NCI-H2196 (cell line): ENCODE results near the gene MSI2.

ENCODE experiments used
- DNase-seq: peaks from one replicate; lab custom pipeline; 2025; ENCODE audit not compliant: unreplicated experiment; lab: John Stamatoyannopoulos, UW

MSI2 gene

DNA sequence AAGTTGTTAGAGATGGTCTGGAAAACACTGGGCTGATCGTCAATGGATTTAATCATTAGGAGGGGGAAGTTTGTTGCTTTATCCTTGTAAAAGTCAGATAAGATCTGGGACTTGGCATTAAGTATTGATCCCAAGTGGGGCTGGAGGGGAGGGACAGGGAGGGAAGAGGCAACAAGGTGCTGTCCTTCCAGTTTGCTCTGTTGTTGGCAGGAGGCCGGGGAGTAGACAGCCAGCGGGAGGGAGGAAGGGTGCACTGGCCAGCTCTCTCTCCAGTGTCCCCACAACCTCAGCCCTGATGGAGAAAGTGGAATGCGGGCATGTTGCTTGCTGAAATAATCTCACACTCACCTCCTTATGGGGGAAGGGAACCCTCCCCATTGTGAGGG lies 278.5 kb downstream of the MSI2 start:
- DNase-seq: peak; percentile 29

DNA sequence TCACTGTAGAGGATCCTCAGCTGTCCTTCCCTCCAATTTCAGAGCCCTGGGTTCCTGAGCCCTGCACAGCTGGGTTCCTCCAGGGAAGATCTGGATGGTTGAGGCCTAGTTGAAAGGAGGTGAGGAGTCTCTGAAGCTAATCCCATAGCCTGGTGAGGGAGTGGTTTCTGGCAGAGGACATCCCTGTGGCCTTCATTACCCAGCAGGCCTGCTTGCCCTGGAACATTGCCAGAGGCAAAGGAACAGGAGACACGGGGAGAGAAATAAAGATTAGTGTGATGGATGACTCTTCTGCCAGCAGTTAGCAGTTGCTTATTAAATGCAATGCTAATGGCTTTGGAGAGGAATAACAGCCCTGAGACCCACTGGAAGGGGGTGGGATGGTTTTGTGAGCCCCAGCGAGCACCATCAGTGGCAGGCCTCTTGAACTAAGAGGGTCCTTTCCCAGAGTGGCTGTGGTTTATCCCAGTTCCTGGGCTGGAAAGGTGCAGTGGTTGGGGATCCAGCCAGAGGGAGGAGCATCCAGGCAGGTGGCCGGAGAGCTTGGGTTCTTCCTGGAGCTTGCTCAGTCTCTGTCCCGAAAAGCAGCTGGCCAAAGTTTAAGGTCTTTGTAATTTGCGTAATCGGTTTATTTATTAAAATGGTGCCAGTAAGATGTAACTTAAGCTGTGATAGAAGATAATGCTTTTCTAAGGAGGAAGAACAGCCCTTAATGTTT lies 279.1 kb downstream of the MSI2 start:
- DNase-seq: peak; percentile 83

DNA sequence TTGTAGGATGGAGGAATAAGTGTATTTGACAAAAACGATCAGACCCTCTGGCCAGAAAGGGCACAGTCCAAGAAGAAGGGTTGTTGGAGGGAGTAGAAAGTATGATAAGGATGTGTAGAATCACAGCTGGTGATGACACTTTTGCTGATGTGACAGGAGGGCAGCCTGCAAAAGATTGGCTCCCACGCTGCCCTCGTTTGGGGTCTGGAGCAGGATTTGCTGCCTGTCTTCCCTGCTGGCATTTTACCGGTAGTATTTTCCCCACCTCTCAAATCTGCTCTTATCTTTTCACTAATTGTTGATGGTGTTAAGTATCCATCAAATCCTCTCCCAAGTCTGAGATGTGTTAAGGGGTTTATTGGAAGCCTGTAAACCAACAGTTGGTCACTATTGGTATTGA lies 280.0 kb downstream of the MSI2 start:
- DNase-seq: no peak

DNA sequence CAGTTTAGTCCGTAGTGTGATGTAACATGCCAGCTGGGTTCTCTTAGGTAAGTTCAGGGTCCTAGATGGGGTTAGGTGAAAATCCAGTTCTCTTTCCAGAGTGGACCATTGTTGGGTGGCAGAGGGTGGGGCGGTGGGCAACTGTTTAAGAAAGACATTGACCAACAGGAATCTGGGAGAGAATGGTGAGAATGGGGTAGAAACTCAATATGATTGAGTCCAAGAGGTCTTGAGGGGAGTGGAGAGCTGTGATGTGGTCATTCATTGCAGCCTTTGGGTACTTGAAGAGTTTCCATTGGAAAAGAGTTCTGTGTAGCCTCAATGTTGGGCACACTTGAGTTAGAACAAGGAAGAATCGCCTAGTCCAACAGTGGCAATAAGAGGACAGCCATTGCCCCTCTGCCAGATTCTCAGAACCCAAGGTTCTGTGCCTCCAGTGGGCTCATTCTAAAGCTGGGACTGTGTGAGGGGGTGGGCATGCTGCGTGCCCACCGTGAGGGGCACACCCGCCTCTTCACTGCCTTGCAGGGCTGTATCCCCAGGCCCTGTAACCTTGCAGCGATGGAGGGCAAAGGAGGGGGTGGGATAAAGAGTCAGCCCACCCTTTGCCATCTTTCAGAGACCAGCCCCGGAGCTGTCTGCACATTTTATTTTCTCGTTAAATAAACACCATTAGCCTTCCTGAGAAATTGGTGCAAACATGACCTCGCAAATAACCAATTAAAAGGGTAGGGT lies 280.6 kb downstream of the MSI2 start:
- no peak for DNase-seq

DNA sequence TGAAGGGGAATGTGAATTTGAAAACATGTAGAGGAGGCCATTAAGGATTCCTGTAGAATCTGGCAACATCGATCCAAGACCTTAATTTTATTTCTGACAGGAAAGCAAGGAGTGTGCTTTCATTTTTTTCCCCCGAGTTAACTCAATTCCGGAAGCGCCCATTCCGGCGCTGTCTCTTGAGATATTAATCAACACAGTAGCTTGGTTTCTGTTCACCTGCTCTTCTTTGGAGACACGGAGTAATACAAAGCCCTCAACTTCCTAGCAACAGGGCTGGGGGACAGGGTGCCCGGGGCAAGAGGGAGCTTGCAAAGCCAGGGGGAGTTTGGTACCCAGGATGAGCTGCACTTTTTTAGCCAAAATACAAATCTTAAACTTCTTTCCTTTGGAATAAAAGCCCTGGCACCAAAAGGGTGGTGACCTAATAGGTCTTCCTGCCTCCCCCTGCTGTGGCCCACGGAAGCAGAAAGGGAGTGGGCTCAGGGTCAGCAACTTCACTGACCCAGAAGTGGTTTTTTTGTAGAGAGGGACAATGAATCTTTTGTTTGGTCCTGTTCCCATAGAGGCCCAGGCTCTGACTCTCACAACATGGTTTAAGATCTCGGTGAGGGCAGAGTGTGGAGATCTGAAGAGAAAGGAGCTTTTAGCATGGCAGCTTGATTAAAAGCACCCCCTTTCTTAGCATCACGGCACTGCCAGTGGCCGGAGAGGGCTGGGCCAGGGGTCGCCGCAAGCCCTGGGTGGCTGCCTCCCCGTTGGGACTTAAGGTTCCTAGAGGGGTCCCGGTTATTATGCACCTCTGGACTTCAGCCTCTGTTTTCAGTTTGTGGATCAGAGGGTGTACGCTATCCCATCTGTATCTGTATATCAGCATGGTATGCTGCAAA lies 281.4 kb downstream of the MSI2 start:
- no peak for DNase-seq

DNA sequence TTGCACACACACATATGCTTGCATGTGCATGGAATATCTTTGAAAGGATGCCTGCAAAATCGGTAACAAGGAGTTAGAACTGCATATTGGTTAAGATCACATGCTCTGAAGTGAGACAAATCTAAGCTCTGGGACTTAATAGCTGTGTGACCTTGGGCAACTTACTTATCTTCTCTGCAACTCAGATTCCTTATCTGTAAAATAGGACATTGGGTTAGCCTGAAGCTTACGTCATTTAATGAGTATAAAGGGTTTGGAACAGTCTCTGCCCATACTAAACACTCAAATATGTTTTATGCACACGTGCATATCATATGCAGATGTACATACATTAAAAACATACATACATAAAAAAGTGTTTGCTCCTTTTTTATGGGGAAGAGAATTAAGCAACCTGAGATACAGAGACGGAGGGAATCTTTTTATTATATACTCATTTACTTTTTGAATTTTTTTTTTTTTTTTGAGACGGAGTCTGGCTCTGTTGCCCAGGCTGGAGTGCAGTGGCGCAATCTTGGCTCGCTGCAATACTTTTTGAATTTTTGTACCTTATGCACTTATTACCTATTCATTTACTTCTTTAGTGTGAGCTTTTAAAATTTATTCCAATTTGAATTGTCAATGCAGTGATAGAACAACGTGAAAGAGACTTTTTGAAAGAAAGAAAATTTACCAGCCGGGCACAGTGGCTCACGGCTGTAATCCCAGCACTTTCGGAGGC lies 282.6 kb downstream of the MSI2 start:
- no peak for DNase-seq

DNA sequence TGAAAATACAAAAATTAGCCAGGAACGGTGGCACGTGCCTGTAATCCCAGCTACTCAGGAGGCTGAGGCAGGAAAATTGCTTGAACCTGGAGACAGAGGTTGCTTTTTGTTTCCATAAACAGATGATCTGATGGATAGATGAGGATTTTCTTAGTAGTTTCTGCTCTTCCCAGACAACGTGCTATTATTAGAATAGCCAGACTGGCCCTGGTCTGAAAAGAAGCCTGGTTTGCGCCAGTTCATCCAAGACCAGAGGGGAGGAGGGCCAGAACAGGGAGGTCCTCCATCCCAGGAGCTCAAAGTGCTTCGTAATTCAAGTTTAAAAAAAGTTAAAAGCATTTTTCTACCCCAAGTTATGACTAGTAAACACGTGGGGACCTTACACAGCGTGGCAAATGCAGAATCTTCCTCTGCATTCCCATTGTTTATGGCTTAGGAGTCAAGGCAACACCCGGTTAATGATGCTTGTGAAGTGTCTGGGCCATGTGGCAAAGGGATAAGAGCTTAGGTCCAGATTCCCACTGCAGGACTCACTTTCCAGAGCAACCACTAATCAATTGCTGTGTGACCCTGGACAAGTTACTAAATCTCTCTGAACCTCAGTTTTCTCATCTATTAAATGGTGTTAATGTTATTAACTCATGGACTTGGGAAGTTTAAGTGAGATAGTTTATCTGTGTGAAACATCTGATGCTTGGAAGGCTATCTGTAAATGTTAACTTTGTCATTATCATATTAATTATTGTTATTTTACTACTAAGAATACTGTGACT lies 283.4 kb downstream of the MSI2 start:
- no peak for DNase-seq

DNA sequence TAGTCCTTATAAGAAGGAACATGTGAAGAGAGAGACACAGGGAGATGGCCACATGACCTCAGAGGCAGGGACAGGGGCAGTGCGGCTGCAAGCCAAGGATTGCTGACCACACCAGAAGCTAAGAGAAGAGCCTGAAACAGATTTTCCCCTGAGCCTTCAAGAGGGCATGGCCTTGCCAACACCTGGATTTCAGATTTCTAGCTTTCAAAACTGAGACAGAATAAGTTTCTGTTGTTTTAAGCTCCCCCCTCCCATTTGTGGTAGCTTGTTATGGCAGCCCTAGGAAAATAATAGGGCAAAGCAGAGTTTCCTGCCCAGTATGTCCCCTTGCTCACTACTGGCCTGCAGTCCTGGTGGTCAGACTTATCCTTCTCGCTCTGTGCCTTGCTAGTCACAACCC lies 284.3 kb downstream of the MSI2 start:
- no peak for DNase-seq

DNA sequence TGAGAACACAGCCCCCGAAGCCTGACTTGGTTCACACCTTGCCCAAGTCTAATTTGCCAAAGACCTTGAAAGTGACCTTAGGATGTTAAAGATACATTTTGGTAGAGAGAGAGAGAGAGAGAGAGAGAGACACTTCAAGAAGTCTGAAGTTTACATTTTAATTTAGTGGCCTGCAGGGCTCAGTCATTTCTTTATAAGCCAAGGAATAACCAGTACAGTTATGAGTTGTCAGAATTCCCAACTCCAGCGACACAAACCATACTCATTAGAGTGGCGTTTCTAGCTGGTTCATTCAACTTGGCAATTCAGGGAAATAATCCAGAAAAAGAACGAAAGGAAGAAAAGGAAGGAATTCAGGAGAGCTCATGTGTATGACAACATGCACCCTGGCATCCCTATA lies 284.7 kb downstream of the MSI2 start:
- DNase-seq: no peak

DNA sequence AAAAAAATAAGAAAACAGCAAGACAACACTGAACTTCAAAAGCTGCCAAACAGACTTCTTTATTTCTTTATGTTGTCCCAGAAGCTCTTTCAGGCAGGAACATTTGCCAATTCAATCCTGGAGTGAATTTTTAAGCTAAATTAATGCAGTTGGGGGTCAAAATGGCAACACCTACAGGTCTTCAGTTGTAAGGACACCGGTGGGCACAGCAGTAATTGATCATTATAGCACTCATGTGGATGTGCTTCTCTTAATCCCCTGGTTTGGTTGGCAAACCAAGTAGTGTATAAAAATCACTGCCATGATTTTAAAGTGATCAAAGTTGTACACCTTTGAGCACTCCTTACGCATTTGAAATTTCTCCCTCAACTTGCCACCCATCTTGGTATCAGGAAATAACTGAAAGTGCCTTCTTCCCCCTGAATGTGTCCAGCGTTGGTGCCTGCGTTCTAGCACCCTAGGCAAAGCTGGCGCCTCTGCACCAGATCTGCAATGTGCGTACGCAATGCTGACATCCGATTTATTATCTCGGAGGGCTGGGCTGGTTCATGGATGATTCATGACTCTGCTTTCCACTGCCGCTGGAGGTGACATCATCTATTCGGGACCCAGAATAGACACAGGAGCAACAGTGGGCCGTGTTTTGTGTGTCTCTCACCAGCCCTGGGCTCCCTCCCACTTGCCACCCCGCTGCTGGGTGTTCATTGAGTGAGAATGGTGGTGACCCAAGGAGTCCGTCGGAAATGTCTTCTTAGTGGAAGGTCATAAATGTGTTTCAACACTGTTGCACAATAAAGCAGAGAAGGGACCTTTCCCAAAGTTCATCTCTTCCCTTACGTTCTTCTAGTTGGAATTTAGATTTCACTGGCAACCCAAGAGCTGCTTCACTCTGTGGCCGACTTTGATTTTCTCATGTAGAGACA lies 285.4 kb downstream of the MSI2 start:
- DNase-seq: no peak

DNA sequence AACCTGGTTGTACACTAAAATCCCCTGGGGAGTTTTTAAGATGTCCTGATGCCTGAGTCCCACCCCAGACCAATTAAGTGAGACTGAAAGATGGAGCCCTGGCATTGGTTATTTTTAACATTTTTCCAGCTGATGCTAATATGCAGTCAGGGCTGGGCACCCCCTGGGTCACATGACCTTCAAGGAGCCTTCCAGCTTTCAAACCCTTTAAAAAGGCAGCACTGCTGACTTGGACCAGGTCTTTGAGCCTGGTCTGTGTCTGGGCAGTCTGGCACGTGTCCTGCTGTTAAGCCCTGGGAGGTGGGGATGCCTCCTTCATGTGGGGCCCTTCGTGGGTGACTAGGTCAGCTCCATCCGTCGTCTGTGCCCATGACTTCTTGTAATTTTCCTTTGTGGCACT lies 286.2 kb downstream of the MSI2 start:
- DNase-seq: no peak

DNA sequence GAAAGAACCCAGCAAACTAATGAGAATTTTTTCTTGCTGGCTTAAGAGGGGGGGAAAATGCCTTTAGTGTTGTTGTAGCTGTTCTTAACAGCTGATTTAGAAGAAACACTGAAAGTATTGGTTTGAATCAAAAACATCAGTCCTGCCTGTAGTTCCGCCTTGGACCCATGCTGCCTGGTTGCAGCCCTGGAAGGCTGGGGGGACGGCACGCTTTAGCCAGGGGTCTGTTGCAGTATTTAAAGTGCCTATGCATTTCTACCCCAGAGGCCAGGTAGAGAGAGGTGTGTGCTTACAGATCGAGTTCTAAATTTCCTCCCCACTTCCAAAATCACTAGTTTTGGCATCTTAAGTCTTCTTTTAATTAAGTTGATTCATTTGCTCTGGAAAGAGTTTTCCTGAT lies 286.9 kb downstream of the MSI2 start:
- DNase-seq: no peak

DNA sequence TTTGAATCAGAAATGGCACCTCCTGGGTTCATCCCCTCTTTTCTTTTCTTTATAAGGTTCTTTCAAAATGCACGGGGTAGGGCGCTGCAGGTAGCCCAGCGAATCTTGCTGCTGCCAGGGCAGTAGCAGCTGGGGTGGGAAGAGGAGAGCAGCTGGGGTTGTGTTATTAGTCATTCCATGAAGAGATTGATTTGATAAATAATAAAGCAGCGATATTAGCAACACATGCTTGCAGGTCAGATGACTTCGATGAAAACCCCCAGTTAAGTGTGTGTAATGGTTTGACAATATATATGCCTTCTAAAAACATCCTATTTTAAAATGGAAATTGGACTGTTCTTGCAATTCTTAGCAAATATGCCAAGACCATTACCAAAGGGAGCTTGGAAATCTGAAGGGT lies 288.1 kb downstream of the MSI2 start:
- peak; percentile 46 for DNase-seq

DNA sequence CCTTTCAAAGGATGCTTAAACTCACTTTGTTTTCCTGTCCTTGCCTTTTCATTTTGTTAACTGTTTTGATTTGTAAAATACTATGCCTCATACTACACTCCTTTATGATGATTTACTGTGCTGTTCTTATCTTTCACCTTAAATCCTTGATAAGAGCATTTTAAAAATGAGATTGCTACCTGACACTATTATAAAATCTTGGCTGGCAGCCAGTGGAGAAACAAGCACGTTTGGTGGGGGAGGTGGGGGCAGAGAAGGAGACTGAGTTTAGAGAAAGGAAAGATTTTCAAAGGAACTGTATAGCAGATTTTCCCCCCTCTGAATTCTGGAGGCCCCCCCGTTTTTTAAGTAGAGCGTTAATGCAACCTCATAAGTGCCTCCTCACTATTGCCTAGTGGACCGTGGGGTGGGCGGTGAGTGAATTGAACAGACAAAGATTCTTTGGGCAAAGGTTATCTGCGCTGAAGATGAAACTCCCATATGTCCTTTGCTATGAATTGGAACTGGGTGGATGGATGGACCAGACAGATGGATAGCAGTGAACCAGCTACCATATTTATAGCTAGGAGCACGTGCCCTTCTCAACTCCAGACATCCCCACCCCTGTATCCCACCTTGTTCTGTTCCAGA lies 288.6 kb downstream of the MSI2 start:
- DNase-seq: peak; percentile 46

DNA sequence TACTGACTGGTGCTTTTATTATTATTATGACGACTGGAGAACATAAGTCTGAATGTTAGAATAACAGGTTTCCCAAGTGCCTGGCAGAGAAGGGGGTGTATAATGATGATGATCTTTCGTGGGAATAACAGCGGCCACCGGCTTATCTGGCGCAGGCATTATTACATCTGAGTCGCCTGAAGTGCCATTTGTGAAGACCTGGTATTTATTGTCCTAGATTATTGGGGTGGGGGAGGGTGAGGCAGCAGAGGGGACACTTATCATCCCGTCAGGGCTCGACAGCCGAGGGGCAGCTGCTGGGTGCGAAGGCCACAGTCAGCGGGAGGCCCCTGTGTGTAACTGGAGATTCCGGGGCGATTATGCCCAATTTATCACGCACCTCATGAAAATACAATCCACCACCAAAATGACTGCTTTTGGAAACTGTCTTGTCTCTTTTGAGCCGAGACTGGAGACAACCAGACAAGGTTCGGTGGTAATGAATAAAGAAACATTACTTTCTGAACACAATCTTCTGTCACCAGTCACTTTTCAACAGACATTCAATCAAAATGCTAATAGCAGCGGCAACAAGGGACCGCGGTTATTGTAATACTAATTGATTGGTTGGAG lies 289.5 kb downstream of the MSI2 start:
- no peak for DNase-seq

DNA sequence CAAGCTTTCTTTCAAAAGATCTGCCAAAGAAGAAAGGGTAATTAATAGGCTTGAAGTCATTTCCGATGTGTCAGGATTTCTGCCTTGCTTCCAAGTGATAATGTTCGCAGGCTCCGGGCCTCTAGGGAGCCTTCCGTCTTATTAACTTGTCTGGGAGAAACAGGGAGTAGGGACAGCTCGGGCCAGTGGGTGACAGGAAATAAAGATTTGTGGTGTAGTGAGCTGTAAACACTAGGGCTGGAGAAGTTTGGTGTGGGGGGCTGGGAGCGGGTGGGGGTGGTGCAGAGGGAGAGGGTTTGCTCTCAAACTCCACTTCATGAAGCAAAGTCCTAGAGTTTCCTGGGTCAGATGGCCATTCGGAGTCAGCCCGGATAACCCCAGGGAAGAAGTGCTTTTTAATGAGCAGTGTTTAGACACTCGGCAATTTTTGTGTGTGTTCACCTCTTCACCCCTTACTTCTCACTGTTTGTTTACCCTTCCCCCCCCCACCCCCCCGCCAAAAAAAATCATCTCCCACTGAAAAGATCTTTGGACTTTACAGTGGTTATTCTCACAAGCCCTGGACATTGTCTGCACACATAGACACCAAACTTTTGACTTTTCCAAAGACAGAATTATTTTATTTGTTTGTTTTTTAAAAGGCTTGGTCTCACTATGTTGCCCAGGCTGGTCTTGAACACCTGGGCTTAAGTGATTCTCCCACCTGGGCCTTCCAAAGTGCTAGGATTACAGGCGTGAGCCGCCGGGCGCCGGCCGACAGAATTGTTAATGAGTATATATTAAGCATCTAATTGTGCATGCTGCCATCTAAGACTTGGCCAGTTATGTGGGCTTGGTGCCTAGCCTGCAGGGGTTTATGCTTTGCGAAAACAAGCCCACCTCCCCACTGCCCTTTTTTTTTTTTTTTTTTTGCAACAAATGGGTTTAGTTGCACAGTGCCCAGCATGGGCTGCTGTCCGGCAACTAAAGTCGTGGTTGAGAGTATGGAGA lies 292.4 kb downstream of the MSI2 start:
- no peak for DNase-seq

DNA sequence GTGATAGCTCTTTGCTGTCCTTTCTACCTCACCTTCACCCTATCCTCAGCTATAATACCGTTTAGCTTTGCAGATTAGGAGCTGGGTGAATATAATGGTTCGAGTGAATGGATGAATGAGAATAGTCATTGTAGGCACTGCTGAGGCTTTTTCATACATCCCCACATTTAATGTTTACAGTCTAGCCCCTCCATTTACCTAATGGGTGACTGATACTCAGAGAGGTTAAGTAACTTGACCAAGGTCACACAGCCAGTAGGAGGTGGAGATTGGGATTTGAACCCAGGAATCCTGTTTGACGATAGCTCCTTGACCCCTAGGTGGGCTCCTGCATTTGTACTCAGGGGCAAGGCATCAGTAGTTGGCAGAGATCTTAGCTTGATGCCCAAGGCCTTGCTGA lies 293.1 kb downstream of the MSI2 start:
- no peak for DNase-seq
